ENCODE results near the gene OXA1L.
"Not testable (repeated sequence)": the region's sequence is repeated elsewhere in the genome, so short reads cannot be mapped to it uniquely, and the experiment has no call there.

OXA1L gene

GRCh38 chr14:22767323-22767589 lies 768 bp downstream of the OXA1L start:
- FAIRE-seq (peak; percentile 68), DNase-seq (ENCODE audit: insufficient read length, low spot score) (no peak)

DNA sequence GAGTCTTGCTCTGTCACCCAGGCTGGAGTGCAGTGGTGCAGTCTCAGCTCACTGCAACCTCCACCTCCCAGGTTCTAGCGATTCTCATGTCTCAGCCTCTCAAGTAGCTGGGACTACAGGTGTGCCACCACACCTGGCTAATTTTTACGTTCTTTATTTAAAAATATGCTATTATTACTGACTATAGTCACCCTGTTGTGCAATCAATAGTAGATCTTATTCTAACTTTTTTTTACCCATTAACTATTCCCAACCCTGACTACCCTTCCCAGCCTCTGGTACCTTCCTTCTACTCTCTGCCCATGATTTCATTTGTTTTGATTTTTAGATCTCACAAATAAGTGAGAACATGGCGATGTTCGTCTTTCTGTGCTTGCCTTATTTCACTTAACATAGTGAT lies 2.5 kb downstream of the OXA1L start:
- FAIRE-seq (no peak), DNase-seq (ENCODE audit: insufficient read length, low spot score) (no peak)

- FAIRE-seq (no peak), DNase-seq (ENCODE audit: insufficient read length, low spot score) (no peak)
Measured at GRCh38 chr14:22769369-22769768, 2.9 kb downstream of the OXA1L start.

DNA sequence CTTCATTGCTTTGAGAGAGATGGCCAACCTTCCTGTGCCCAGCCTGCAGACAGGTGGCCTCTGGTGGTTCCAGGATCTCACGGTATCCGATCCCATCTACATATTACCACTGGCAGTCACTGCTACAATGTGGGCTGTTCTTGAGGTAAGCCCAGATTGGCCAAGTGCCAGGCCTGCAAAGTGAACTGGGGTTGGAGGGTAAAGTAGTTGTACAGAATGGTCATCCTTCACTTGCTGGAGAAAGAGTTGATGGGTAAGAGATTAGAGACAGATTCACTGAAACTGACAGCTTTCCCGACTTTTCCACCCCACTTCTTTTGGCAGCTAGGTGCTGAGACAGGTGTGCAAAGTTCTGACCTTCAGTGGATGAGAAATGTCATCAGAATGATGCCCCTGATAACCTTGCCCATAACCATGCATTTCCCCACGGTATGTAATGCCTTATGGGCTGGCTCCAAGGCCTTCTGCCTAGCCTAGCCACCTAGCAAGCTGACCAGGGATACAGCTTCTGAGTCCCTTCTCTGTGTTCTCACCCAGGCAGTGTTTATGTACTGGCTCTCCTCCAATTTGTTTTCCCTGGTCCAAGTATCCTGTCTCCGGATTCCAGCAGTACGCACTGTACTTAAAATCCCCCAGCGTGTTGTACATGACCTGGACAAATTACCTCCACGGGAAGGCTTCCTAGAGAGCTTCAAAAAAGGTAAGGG lies 4.1 kb downstream of the OXA1L start:
- FAIRE-seq (no peak), DNase-seq (ENCODE audit: insufficient read length, low spot score) (no peak)

- DNase-seq (ENCODE audit: insufficient read length, low spot score) (no peak), FAIRE-seq (no peak)
Measured at GRCh38 chr14:22772725-22773124, 6.2 kb downstream of the OXA1L start.

GRCh38 chr14:22773162-22774010 lies 6.9 kb downstream of the OXA1L start:
- no peak for DNase-seq (ENCODE audit: insufficient read length, low spot score)
- FAIRE-seq = no peak

DNA sequence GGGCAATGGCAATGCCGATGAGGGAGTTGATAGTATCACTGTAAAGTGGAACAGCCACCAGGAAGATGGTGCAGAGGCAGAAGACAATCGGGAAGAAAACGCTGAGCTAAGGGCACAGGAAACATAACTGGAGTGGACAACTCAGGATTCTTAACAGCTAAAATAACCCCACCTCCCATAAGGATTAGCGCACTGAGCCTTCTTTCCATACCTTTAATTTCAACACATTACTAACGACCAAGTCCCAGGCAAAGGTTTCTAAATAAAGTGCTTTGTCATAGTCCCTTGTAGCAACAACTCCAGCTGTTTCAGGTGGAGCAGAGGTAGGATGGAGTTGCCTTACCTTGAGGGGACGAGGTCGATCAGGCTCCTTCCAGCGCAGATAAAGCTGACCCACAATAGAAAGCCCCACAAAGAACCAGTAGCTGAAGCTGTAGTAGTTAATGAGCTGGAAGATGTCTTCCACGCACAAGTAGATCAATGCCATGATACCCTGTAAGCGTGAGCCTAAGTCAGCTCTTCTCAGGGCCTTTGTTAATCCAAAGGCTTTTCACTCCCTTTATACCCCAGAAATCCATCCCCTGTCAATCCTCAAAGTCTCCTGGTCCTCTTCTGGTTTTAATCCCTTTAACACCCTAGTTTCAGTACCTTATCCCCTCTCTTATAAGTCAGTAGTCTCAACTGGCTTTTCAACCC lies 7.7 kb downstream of the OXA1L start:
- DNase-seq (ENCODE audit: insufficient read length, low spot score) = no peak
- FAIRE-seq = no peak

- FAIRE-seq = no peak
Measured at GRCh38 chr14:22776215-22776614, 9.7 kb downstream of the OXA1L start.

DNA sequence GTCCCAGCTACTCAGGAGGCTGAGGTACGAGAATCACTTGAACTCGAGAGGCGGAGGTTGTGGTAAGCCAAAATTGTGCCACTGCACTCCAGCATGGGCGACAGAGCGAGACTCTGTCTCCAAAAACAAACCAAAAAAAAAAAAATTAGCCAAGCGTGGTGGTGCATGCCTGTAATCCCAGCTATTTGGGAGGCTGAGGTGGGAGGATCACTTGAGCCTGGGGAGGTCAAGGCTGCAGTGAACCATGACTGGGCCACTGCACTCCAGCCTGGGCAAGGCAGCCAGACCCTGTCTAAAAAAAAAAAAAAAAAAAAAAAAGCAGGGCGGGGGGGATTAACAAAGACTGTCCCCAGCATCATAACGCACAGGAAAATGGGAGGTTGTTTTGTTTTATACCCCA lies 10.4 kb downstream of the OXA1L start:
- not testable (repeated sequence) for DNase-seq (ENCODE audit: insufficient read length, low spot score); FAIRE-seq

More at GRCh38 chr14:22776215-22776614, 9.7 kb downstream of the OXA1L start:
- DNase-seq (ENCODE audit: insufficient read length, low spot score) = no peak

DNA sequence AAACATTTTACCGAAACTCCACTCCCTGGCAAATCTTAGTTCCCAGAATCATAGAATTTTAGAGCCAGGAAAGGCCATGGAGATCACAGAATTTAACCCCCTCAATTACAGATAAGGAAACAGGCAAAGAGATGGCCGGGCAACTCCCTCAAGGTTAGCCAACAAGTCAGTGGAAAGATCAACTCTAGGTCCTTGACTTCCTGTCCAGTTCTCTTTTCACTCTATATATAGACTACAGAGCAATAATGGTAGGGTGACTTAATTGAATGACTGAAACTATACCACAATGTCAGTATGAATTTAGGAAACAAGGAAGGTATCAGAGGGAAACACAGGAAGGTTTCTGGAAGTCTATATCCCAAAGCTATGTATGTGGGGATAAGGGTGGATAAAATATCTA lies 11.6 kb downstream of the OXA1L start:
- DNase-seq (ENCODE audit: insufficient read length, low spot score) = no peak
- FAIRE-seq = peak; percentile 26

DNA sequence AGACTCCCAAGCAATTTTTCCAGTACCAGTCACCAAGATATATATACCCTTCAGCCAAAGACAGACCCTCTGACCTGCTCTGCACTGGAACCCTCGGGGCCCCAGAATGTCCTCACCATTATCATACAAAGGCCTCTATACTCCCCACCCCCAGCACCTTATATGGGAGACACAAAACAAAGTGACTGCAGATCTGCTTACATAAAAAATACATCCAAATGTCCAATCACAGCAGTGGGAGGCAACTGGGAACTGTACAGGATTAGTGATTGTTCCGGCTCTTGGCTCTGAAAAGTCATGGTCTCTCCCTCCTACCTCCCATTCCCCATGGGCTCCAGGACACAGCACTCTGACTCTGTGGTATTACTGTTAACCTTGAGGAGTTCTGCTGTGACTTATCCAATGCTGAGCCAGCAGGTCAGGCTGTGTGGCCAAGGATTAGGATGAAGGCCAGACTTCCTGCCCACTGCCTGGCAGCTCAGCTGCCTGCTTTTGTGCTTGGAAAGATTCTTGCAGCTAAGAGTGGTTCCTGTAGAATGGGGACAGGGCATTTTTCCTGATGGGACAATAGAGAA lies 13.7 kb downstream of the OXA1L start:
- no peak for DNase-seq (ENCODE audit: insufficient read length, low spot score)
- FAIRE-seq = no peak

DNA sequence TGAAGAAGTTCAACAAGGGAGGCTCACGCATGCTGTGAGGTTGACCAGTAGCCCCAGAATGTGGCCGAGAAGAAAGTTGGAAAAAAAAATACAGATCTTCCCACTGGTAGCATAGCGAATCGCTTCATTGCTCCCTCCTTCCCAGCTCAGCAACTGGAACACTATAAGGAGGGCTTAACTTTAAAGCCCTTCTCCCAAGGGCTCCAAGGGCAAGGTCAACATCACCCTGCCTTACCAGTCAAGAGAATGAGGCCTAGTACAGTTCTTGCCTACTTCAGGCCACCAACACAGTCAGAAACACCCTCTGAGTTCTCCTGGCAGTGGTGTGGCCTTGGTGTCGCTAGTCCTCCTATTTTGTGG lies 14.4 kb downstream of the OXA1L start:
- FAIRE-seq = no peak
- no peak for DNase-seq (ENCODE audit: insufficient read length, low spot score)

DNA sequence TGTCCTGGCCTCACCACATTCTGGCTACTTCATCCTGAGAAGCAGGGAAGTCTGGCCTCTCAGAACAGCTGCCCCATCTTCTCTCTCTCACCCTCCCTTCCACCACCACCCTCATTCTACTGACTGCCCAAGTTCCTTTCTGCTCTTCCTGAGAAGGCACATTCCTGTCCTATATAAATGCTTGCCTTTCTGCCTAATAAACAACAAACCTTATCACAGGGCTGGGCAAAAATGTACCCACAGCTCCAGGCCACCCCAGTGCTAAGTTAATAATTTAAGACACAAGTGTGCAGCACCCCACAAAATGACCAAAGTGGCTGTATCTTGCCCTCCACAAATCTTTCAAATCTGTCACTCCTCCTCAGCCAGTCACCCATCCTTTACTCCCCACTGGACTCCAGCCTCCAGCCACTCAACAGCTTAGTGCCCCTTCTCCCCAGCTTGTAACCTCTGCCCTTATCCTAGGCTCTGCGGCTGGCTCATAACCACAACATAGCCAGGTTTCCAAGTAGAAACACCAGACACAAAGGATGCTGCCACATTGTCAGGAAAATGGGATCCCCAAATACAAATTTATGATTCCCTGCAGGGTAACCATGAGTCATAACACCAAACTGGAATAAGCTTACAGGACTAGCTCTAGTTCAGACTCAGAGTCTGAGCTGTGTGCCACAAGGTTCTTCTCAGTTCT lies 15.0 kb downstream of the OXA1L start:
- DNase-seq (ENCODE audit: insufficient read length, low spot score) = no peak
- FAIRE-seq = no peak

GRCh38 chr14:22786685-22787084 lies 20.2 kb downstream of the OXA1L start:
- no peak for FAIRE-seq
- DNase-seq (ENCODE audit: insufficient read length, low spot score) = no peak

DNA sequence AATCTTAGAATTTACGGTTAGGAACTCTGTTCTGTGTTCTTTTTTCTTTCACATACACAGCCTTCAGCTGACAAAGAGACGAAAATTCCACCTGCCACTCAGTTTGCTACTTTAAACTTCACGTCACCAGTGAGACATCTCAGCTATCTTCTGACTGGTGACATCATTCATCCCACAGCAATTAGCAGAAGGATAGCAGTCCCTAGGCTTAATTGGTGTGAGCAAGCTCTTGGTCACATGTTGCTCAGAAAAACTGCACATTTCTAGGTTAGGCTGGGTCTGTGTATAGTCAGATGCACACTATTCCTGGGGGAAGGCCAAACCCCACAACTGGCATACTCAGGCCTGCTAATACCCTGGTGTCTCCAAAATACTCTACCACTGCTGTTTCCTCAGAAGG lies 24.8 kb downstream of the OXA1L start:
- no peak for DNase-seq (ENCODE audit: insufficient read length, low spot score)
- peak; percentile 28 for FAIRE-seq

DNA sequence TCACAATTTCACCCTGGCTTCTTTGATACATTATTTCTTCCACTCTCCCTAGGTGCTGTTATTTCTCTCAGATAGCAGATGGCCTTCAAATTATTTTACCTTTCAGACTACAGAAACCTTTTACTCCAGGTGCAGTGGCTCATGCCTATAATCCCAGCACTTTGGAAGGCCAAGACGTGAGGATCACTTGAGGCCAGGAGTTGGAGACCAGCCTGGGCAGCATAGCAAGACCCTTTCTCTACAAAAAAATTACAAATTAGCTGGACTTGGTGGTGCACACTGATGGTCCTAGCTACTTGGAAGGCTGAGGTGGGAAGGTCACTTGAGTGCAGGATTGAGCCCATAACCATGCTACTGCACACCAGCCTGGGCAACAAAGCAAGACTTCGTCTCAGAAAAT lies 25.7 kb downstream of the OXA1L start:
- FAIRE-seq (no peak), DNase-seq (ENCODE audit: insufficient read length, low spot score) (no peak)

DNA sequence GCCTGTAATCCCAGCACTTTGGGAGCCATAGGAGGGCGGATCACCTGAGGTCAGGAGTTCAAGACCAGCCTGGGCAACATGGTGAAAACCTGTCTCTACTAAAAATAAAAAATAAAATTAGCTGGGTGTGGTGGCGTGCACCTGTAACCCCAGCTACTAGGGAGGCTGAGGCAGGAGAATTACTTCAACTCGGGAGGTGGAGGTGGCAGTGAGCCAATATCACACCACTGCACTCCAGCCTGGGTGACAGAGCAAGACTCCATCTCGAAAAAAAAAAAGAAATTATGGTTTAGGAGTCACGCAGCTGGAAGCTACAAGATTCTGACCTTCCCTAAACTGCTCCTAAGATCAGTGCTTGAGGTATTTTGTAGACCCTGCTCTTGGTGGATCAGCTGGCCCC lies 27.1 kb downstream of the OXA1L start:
- FAIRE-seq; DNase-seq (ENCODE audit: insufficient read length, low spot score): not testable (repeated sequence)

DNA sequence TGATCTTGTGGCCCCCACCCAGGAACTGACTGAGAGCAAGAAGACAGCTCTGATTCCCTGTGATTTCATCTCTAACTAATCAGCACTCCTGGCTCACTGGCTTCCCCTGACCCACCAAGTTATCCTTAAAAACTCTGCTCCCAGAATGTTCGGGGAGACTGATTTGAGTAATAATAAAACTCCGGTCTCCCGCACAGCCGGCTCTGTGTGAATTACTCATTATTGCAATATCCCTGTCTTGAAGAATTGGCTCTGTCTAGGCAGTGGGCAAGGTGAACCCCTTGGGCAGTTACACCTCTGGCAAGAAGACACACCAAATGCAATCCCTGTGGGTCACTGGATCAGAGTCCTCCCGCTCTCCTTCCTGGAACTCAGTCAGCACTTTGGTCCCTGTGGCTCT lies 27.5 kb downstream of the OXA1L start:
- no peak for FAIRE-seq
- no peak for DNase-seq (ENCODE audit: insufficient read length, low spot score)

GRCh38 chr14:22794551-22794951 lies 28.1 kb downstream of the OXA1L start:
- peak; percentile 95 for FAIRE-seq
- DNase-seq (ENCODE audit: insufficient read length, low spot score) = peak; percentile 38

DNA sequence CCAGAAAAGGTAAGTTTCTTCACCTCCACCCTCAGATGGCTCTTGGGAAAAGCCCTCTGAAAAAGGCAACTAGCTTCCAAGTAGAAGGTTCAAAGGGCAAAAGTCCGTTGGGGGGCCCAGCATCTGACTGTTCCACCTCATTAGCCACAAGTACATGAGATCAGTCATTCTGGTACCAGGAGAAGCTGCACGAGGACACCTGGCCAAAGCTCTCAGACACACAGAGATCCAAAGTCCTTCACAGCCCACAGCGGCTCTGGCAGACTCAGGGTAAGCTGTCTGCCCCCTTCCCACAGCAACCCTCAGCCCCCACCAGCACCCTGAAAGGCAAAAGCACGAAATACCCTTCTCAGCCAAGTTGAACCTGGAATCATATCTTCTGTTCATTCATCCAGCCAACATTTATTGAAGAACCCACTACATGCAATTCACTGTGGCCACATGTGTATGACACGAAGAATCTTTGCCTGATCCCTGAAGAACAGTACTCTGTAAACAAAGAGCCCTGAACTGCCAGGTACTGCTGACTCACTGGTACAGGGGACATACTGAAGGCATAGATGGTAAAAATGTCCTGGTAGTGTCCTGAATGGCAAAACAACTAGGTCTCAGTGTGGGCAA lies 29.7 kb downstream of the OXA1L start:
- peak; percentile 35 for DNase-seq (ENCODE audit: insufficient read length, low spot score)
- FAIRE-seq = peak; percentile 94
